Activated T-cell treated with anti-CD3 and anti-CD28 coated beads for 1 hour (primary cell): ENCODE data around the gene FZD8.

Experiments used
- DNase-seq: peaks from one replicate; pipeline ENCODE4 v3.0.0-alpha.2; 2020; ENCODE audit warnings: low read depth

FZD8 gene

DNA sequence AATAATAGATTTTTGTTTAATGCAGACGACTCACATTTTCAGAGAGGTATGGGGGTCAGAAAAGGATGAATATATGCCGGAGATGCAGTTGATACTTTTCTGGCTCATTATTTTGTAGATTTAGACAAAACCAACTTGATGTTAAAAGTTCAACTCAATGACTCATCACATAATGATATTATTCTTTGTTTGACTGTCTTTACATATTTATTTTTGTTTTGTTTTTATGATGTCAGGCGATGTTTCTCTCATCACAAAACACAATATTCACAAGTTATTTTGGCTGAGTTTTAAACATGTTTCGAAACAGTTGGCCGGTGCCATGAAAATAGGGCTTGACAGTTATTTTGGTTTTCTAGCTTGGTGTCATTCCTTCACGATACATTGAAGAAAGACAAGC, 35.7 kb downstream of the FZD8 start:
- no peak for DNase-seq

DNA sequence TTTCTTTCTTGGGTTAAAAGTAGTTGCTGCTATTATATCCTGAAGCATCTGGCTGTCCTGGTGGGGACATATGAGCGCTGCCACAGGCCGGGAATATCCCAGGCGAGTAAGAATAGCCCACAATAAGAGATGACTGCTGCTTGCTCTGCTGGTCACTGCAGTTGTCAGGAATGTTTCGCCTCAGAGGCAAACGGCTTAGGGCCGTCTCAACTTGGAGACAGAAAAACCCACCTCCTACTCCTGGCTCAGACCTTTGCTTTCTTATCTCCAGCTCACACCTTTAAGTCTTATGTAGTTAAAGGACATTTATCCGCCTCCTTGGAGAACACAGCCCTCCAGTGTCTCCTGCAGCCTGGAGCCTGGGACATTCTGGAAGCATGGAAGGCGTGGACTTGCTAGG, 36.9 kb downstream of the FZD8 start, which contains the start of gene GJD4:
Gene GJD4 (plus strand): TSS at position 151 of the 400 bp plus-strand sequence. CDS start 227 bp downstream, at position 378.
- DNase-seq: no peak

DNA sequence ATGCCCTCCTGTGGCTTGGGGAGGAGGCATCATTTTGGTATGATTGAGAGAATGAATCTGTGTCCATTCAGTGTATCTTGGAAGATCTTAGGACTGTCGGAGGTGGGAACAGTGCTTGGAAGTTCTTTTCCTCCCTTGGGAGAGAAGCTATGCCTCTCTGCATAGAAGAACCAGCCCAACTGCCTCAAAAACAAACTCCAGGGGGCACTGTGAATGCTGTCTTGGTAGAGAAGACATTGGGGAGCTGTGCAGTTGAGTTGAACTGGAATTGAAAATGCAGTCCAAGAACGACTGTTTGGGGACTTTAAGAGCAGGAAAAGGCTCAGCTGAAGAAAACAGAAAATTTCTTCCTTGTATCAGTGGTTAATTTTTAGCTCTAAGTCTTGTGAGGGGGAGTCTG, 41.9 kb downstream of the FZD8 start:
- no peak for DNase-seq

DNA sequence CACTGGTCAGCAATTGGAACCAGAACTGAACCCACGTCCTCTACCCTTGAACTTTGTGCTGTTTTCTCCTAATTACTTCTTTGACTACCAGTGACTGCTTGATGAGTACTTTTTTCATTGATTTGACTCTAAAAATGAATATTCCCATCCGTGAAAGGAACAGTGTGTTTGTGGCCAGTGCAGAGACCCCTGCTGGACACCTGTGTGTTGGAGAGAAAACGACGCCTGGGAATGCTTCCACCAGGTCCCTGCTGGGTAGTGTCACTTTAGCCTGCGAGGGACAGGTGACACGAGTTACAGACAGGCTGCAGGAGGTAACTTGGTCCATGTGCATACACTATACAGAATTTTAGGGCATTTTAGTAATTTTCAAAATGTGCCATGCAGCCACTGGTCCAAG, 43.7 kb downstream of the FZD8 start:
- DNase-seq: no peak

DNA sequence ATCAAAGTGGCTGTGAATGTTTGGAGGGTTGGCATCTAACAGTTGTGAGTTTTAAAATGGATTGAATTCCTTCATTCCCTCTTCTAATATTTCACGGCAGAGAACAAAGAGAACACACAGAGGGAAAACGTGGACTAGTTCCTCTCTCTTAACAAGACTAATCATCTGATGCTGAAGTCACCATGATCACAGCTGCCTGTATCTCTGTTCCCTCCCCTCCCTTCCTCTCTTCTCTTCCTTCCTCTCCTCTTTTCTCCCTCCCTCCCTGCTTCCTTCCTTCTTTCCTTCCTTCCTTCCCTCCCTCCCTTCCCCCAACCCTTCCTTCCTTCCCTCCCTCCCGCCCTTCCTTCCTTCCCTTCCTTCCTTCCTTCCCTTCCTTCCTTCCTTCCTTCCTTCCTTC, 47.0 kb downstream of the FZD8 start:
- DNase-seq: no peak

DNA sequence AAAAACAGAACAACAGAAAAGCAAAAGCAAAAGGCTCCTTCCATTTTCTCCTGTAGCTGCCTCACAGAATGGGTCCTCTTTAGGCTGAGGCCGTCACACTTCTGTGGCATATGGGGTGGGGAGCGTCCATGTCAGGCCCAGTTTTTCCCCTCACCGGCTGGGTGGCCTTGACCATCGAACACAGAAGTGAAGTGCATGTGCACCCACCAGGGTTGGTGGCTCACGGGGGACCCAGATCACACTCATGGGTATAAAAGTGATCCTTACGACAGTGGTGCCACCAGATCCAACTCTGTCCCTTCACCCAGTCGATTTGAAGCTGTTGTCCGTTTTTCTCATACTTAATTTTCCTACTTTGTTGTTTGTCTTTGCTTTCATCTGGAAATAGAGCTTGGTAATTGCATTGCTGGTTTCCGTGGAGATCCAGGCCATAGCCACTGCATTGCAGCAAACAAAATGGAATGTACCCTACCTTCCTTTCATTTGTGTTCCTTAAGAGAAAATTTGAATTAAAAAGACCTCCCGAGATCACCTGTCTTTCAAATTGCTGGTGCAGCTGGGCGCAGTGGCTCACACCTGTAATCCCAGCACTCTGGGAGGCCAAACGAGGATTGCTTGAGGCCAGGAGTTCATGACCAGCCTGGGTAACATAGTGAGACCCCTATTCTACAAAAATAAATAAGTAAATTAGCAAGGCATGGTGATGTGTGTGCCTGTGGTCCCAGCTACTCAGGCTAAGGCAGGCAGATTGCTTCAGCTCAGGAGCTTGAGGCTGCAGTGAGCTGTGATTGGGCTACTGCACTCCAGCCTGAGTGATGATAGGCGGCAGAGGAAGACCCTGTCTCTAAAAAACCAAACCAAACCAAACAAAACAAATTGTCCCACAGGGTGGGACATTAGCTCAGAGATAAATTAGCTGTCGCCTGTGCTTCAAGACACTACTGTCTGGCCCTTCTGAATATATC, 47.7 kb downstream of the FZD8 start:
- no peak for DNase-seq

DNA sequence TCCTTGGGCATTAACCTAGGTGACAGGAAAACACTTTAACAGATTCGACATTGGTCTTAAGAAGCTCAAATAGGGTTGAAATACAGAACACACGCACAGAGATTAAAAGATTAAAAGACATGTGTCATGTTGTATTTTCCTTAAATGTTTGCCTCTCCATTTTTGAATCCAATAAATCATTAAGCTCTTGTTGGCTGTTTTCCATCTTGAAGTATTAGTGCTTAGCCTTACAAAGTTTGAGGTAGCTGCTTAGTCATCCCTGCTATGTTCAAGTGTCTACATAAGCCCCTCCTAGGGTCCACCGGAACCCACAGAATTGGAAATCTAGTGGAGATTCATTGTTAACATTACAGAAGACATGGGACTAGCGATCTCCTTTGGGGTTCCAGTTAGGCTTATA, 49.7 kb downstream of the FZD8 start:
- no peak for DNase-seq

DNA sequence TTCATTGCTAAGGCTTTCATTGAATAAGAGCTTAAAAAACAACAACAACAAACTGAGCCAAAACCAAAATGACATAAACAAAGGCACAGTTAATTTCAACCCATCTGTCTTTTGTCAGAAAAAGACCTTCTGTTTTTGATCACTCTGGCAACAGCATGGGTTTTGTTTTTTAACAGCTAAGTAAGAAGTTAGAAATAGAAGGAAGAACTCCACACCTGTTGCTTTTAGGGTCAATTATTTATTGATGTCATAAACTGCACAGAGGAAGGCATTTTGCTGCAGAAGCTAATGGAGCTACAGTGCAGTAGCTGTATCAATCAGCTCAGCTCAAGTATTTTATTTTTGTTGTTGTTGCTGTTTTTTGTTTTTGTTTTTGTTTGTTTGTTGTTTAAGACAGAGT, 53.3 kb downstream of the FZD8 start:
- no peak for DNase-seq
